ENCODE measurements around the gene EGFLAM. TPM values are rescaled to one million over a fixed set of nuclear protein-coding genes. Genes with fewer than 3 reads are reported as not detected.

EGFLAM gene
- total RNA-seq, 1 experiment from 2014 or later, result 0.33 TPM

DNA sequence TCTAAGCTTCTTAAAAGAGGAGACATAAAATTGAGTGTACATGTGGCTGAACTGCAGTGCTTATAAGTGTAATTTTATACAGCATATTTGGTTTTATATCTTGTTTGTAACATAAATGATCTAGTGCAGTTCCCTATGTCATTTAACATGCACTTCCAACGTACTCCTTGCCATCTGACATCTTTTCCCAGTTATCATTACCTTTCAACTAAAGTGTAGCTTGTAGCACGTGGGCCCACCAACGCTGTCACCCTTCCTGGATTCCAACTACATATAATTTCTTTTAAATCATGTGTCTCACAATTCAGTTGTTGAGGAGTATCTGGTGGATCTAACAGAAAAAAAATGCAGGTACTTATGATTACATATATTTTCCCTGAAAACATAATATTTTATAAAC, 247.9 kb downstream of the EGFLAM start:
- no peak overlapping the region for H3K18ac ChIP-seq (ENCODE audit: insufficient read length, low read depth, low read length)
- H3K9me3 ChIP-seq (ENCODE audit: control insufficient read depth, low read depth, low read length), result no peaks in the 10 kb centered on the region
- H4K8ac ChIP-seq (replicated peaks; ENCODE audit: insufficient read length, low read depth, low read length), result no peak overlapping the region
- no peak overlapping the region for H4K91ac ChIP-seq (ENCODE audit: insufficient read length, low read depth, low read length)
- H3K79me1 ChIP-seq (ENCODE audit: insufficient read depth, low read depth, low read length, poor library complexity, severe bottlenecking), result no peaks in the 10 kb centered on the region
- H3K14ac ChIP-seq (ENCODE audit: insufficient read depth, low read length), result no peak overlapping the region
- no peak overlapping the region for H3K27ac ChIP-seq (ENCODE audit: insufficient read length, low read depth, low read length)
- no peak for DNase-seq
- no peak overlapping the region for H3K4ac ChIP-seq (ENCODE audit: low read depth, low read length)
- no peaks in the 10 kb centered on the region for H3K27me3 ChIP-seq (ENCODE audit: insufficient read depth, low read length)
- no peak overlapping the region for H3K9ac ChIP-seq (ENCODE audit: extremely low read depth, insufficient read length, low read length)
- H2AK5ac ChIP-seq (ENCODE audit: insufficient read length, low read length), result no peak overlapping the region
- H3K79me2 ChIP-seq (ENCODE audit: insufficient read depth, low read length), result no peaks in the 10 kb centered on the region
- Mint-ChIP-seq H3K4me1 (peaks cover 0 to 7% of the 10 kb centered on the region in 2 experiments), H3K36me3 (ENCODE audit: insufficient read depth in 1 of 3, low read depth in 3 of 3) (no peaks in the 10 kb centered on the region; a peak in 1 of 7 replicates), H3K27me3 (ENCODE audit: low read depth) (no peaks in the 10 kb centered on the region), H3K27ac (no peak overlapping the region), H3K9me3 (no peaks in the 10 kb centered on the region), H3K4me3 (no peak overlapping the region)
- no peak overlapping the region for H2AFZ ChIP-seq (ENCODE audit: low read length)
- H2BK20ac ChIP-seq (ENCODE audit: low read depth, low read length, poor library complexity, severe bottlenecking), result no peak overlapping the region
- H3K23ac ChIP-seq (ENCODE audit: insufficient read length, low read depth, low read length), result no peak overlapping the region
- TF ChIP-seq, protein P1, sequence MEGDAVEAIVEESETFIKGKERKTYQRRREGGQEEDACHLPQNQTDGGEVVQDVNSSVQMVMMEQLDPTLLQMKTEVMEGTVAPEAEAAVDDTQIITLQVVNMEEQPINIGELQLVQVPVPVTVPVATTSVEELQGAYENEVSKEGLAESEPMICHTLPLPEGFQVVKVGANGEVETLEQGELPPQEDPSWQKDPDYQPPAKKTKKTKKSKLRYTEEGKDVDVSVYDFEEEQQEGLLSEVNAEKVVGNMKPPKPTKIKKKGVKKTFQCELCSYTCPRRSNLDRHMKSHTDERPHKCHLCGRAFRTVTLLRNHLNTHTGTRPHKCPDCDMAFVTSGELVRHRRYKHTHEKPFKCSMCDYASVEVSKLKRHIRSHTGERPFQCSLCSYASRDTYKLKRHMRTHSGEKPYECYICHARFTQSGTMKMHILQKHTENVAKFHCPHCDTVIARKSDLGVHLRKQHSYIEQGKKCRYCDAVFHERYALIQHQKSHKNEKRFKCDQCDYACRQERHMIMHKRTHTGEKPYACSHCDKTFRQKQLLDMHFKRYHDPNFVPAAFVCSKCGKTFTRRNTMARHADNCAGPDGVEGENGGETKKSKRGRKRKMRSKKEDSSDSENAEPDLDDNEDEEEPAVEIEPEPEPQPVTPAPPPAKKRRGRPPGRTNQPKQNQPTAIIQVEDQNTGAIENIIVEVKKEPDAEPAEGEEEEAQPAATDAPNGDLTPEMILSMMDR (conservative IDR thresholded peaks at IDR 0.05), result no peak
- H2BK12ac ChIP-seq (ENCODE audit: insufficient read length, low read depth, low read length), result no peak overlapping the region
- no peak overlapping the region for H3T11ph ChIP-seq (ENCODE audit: low read length)
- no peak overlapping the region for H2BK120ac ChIP-seq (ENCODE audit: low read depth, low read length, poor library complexity, severe bottlenecking)
- no peak overlapping the region for H2BK15ac ChIP-seq (ENCODE audit: low read depth, low read length)
- no peak overlapping the region for H3K4me2 ChIP-seq (ENCODE audit: insufficient read depth, insufficient read length, low read length)
- no peak overlapping the region for H2BK5ac ChIP-seq (ENCODE audit: insufficient read length, low read length)
- no peaks in the 10 kb centered on the region for H3K4me1 ChIP-seq (ENCODE audit: insufficient read depth, low read length)
- no peak overlapping the region for H3K56ac ChIP-seq (ENCODE audit: insufficient read length, low read depth, low read length)
- H4K5ac ChIP-seq (ENCODE audit: insufficient read length, low read depth, low read length), result no peak overlapping the region
- H4K20me1 ChIP-seq (ENCODE audit: control insufficient read depth, insufficient read depth, insufficient read length), result no peaks in the 10 kb centered on the region
- no peaks in the 10 kb centered on the region for H3K23me2 ChIP-seq (ENCODE audit: insufficient read length, low read depth, low read length, poor library complexity, severe bottlenecking)
- no CpG with 5 or more reads among the region's 3 CpGs for WGBS (ENCODE audit: extremely low coverage, insufficient read length, low lambda C conversion rate)
